Mesothelial cell of epicardium (in vitro differentiated cells): ENCODE measurements around the gene ICOSLG. TPM values are rescaled to one million over a fixed set of nuclear protein-coding genes. Genes with fewer than 3 reads are reported as not detected.
"Not testable (repeated sequence)": the region's sequence is repeated elsewhere in the genome, so short reads cannot be mapped to it uniquely, and the experiment has no call there.

Experiments
- DNase-seq, 2 experiments: peaks; one replicate each; pipeline ENCODE4 v3.0.0; 2021; ENCODE audit warnings: low spot score in 2 of 2; ENCODE audit not compliant: unreplicated experiment in 2 of 2
- H3K27ac Mint-ChIP-seq: 2 replicates; pipeline ENCODE4 v1.8.0; 2021; ENCODE audit warnings: mixed read lengths
- H3K27me3 Mint-ChIP-seq: 2 replicates; pipeline ENCODE4 v1.8.0; 2021; ENCODE audit warnings: low read depth, mixed read lengths
- H3K36me3 Mint-ChIP-seq: 2 replicates; pipeline ENCODE4 v1.8.0; 2021; ENCODE audit warnings: mixed read lengths
- H3K4me1 Mint-ChIP-seq: 2 replicates; pipeline ENCODE4 v1.8.0; 2021; ENCODE audit warnings: mixed read lengths
- H3K4me3 Mint-ChIP-seq: 2 replicates; pipeline ENCODE4 v1.8.0; 2021; ENCODE audit warnings: mild to moderate bottlenecking, moderate library complexity, mixed read lengths
- H3K9me3 Mint-ChIP-seq: 2 replicates; pipeline ENCODE4 v1.8.0; 2021; ENCODE audit warnings: mixed read lengths
- total RNA-seq: library from RNA; stranded (reverse); gene quantifications from 3 replicates; pipeline ENCODE4 v1.2.1, GENCODE V29; 2021
- TF ChIP-seq, protein P1 (sequence below): fragments of 200-600 bp; sonication (generic); IDR thresholded peaks from one replicate; pipeline ENCODE4 v1.5.0; 2021; ENCODE audit warnings: antibody characterized with exemption; ENCODE audit not compliant: unreplicated experiment

ICOSLG gene
- 3.8 to 4.4 TPM (median 4.2 TPM) in 3 replicates for total RNA-seq

- H3K4me3 Mint-ChIP-seq, DNase-seq, H3K36me3 Mint-ChIP-seq, H3K27ac Mint-ChIP-seq, H3K4me1 Mint-ChIP-seq, H3K27me3 Mint-ChIP-seq, H3K9me3 Mint-ChIP-seq: not testable (repeated sequence)
These were observed at the start of gene ICOSLG for GRCh38 chr21:44240842-44241241. Gene ICOSLG, minus strand, starts transcription at chr21:44240943. Its CDS starts 126 bp downstream, at chr21:44240817.

GRCh38 chr21:44289381-44290010 lies 48.8 kb upstream of the ICOSLG start:
- Mint-ChIP-seq H3K27ac (no peak overlapping the region), H3K4me3 (no peak overlapping the region), H3K4me1 (no peaks in the 10 kb centered on the region), H3K27me3 (peaks cover 16% of the 10 kb centered on the region), H3K9me3 (no peaks in the 10 kb centered on the region), H3K36me3 (no peaks in the 10 kb centered on the region)
- DNase-seq: no peak
- TF ChIP-seq, protein P1, sequence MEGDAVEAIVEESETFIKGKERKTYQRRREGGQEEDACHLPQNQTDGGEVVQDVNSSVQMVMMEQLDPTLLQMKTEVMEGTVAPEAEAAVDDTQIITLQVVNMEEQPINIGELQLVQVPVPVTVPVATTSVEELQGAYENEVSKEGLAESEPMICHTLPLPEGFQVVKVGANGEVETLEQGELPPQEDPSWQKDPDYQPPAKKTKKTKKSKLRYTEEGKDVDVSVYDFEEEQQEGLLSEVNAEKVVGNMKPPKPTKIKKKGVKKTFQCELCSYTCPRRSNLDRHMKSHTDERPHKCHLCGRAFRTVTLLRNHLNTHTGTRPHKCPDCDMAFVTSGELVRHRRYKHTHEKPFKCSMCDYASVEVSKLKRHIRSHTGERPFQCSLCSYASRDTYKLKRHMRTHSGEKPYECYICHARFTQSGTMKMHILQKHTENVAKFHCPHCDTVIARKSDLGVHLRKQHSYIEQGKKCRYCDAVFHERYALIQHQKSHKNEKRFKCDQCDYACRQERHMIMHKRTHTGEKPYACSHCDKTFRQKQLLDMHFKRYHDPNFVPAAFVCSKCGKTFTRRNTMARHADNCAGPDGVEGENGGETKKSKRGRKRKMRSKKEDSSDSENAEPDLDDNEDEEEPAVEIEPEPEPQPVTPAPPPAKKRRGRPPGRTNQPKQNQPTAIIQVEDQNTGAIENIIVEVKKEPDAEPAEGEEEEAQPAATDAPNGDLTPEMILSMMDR: no peak

GRCh38 chr21:44288251-44289110 lies 47.7 kb upstream of the ICOSLG start:
- Mint-ChIP-seq H3K4me3 (no peak overlapping the region), H3K4me1 (peaks cover 5% of the 10 kb centered on the region), H3K27ac (no peak overlapping the region), H3K36me3 (no peaks in the 10 kb centered on the region), H3K9me3 (no peaks in the 10 kb centered on the region), H3K27me3 (peaks cover 16% of the 10 kb centered on the region)
- TF ChIP-seq, protein P1: no peak
- no peak for DNase-seq

DNA sequence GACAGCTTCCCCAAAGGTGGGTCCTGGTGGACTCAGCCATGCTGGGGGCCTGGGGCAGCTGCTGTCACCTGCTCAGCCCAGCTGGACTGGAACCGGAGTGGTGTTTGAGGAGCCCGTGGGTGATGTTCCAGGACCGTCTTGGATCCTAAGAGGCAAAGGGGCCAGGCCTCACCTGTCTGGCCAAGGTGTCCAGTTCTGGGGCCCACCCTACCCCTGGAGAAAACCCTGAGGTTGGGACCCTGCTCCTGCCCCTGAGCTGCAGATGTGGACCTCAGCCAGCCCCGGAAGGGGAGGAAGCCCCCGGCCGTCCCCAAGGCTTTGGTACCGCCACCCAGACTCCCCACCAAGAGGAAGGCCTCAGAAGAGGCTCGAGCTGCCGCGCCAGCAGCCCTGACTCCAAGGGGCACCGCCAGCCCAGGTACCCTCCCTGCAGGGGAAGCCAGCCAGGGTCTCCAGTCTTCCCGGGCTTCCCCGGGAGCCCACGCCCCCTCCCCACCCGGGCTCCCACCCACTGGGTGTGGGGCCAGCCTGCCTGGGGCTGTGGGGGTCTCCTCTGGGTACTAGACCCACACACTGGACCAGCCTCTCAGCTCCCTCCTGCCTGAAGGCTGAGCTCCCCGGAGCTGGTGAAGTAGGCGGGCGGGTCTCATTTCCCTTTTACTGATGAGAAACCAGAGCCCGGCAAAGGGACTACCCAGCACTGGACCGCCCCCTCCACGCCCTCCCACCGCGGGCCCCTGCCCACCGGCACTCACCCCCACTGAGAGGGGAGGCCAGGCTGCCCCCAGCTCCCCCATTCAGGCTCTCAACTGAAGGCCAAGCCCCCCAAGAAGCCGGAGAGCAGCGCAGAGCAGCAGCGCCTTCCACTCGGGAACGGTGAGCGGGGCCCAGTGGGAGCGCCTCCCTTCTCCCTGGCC lies 46.2 kb upstream of the ICOSLG start:
- TF ChIP-seq, protein P1: no peak
- no peak overlapping the region for H3K27ac Mint-ChIP-seq
- peaks cover 16% of the 10 kb centered on the region for H3K27me3 Mint-ChIP-seq

GRCh38 chr21:44286086-44286715 lies 45.5 kb upstream of the ICOSLG start:
- no peak overlapping the region for H3K4me3 Mint-ChIP-seq
- H3K27me3 Mint-ChIP-seq: peaks cover 16% of the 10 kb centered on the region
- H3K9me3 Mint-ChIP-seq: no peaks in the 10 kb centered on the region
- TF ChIP-seq, protein P1: no peak
- H3K27ac Mint-ChIP-seq: no peak overlapping the region
- DNase-seq: no peak
- H3K4me1 Mint-ChIP-seq: peaks cover 15% of the 10 kb centered on the region
- no peaks in the 10 kb centered on the region for H3K36me3 Mint-ChIP-seq

More for the DNA sequence above, 46.2 kb upstream of the ICOSLG start:
- H3K4me3 Mint-ChIP-seq: no peak overlapping the region
- no peak for DNase-seq
- no peaks in the 10 kb centered on the region for H3K36me3 Mint-ChIP-seq
- H3K4me1 Mint-ChIP-seq: peaks cover 15% of the 10 kb centered on the region
- no peaks in the 10 kb centered on the region for H3K9me3 Mint-ChIP-seq
